ENCODE measurements around the gene NRG3.

DNA sequence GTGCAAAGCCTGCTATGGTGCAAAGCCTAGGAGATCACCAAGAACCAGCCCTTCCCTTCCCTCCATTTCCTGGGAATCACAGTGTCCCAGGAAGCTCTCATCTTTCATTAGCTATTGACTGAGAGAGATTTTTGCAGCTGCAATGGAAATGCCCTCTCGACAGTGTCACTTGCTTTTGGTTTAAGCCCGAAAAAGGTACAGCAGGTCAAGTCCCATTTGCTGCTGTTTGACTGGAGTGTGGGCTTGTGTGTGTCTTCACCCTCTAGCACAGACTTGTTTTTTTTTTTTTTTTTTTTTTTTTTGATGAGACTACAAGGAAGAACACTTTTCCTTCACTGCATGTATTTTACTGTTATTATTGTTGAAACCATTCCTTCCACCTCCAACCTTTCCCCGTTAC is 36.3 kb downstream of the NRG3 start:
- TF ChIP-seq, protein P1, sequence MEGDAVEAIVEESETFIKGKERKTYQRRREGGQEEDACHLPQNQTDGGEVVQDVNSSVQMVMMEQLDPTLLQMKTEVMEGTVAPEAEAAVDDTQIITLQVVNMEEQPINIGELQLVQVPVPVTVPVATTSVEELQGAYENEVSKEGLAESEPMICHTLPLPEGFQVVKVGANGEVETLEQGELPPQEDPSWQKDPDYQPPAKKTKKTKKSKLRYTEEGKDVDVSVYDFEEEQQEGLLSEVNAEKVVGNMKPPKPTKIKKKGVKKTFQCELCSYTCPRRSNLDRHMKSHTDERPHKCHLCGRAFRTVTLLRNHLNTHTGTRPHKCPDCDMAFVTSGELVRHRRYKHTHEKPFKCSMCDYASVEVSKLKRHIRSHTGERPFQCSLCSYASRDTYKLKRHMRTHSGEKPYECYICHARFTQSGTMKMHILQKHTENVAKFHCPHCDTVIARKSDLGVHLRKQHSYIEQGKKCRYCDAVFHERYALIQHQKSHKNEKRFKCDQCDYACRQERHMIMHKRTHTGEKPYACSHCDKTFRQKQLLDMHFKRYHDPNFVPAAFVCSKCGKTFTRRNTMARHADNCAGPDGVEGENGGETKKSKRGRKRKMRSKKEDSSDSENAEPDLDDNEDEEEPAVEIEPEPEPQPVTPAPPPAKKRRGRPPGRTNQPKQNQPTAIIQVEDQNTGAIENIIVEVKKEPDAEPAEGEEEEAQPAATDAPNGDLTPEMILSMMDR (IDR thresholded peaks at IDR 0.05): no peak
- no peak for TF ChIP-seq POLR2A (IDR thresholded peaks at IDR 0.05)

Data from testis (tissue), 2 donors.